B cell (primary cell): ENCODE results near the gene SYT13. TPM values are rescaled to one million over a fixed set of nuclear protein-coding genes. Genes with fewer than 3 reads are reported as not detected.

Source experiments
- ATAC-seq: fragments of 200-7000 bp; cut with Tn5 transposase; one replicate; pipeline ENCODE4 v1.10.0; 2021; ENCODE audit warnings: low read depth, mild to moderate bottlenecking, moderate number of reproducible peaks, moderate library complexity
- CTCF ChIA-PET: fragments of 350-600 bp; sonication (Branson Sonifier 250); formaldehyde crosslinking; loops from one replicate; lab custom pipeline; 2021; ENCODE audit warnings: antibody characterized with exemption, inconsistent platforms; lab: Charles Lee
- POLR2A ChIA-PET: fragments of 350-600 bp; sonication (Branson Sonifier 250); formaldehyde crosslinking; loops from one replicate; lab custom pipeline; 2021; ENCODE audit warnings: antibody characterized with exemption; lab: Charles Lee
- DNase-seq: peaks from one replicate; pipeline ENCODE4 v3.0.0; 2013
- H2AFZ ChIP-seq: 2 replicates; pipeline ENCODE4 v1.6.1; 2012; ENCODE audit warnings: mild to moderate bottlenecking, low read depth, low read length; ENCODE audit not compliant: insufficient read depth, poor library complexity, severe bottlenecking
- H3K27ac ChIP-seq, 2 donors: 1 replicate in 1 of 2; 2 replicates in 1 of 2; pipeline ENCODE4 v1.5.1; 2012 to 2013; ENCODE audit warnings: low read length in 2 of 2, mild to moderate bottlenecking in 2 of 2, moderate library complexity in 1 of 2
- H3K27me3 ChIP-seq, 4 experiments: fragments of 200-600 bp in 1 of 4; sonication (generic) in 1 of 4; replicated peaks in 1 of 4; 1 replicate in 2 of 4; 2 replicates in 2 of 4; pipeline versions ENCODE4 v1.6.1 to v1.7.0; 2013 to 2016; ENCODE audit warnings: low read length in 3 of 4, mild to moderate bottlenecking in 2 of 4, mixed read lengths in 1 of 4, moderate library complexity in 1 of 4; ENCODE audit not compliant: insufficient read depth in 4 of 4, control insufficient read depth in 3 of 4; ENCODE audit errors: control extremely low read depth in 1 of 4
- H3K36me3 ChIP-seq, 2 experiments: replicated peaks in 1 of 2; 1 replicate in 1 of 2; 2 replicates in 1 of 2; pipeline versions ENCODE4 v1.6.1 to v1.7.1; 2013; ENCODE audit warnings: low read length in 1 of 2; ENCODE audit not compliant: insufficient read depth in 2 of 2, control insufficient read depth in 1 of 2; ENCODE audit errors: control extremely low read depth in 1 of 2, extremely low read depth in 1 of 2
- H3K4me1 ChIP-seq, 2 donors: fragments of 200-600 bp in 1 of 2; sonication (generic) in 1 of 2; 1 replicate in 1 of 2; 2 replicates in 1 of 2; pipeline versions ENCODE4 v1.5.1 to v1.6.1; 2013 to 2017; ENCODE audit warnings: low read length in 2 of 2; ENCODE audit not compliant: control insufficient read depth in 2 of 2, insufficient read depth in 2 of 2
- H3K4me2 ChIP-seq: replicated peaks from 2 replicates; pipeline ENCODE3; 2012; ENCODE audit warnings: mild to moderate bottlenecking, low read depth, low read length; ENCODE audit not compliant: poor library complexity, severe bottlenecking
- H3K4me3 ChIP-seq, 5 experiments: fragments of 200-600 bp in 1 of 5; sonication (generic) in 1 of 5; 1 replicate in 3 of 5; 2 replicates in 2 of 5; pipeline versions ENCODE4 v1.5.1 to v1.7.0; 2011 to 2016; ENCODE audit warnings: low read length in 4 of 5, mild to moderate bottlenecking in 4 of 5, low read depth in 2 of 5, control low read depth in 1 of 5, moderate library complexity in 1 of 5; ENCODE audit not compliant: insufficient read depth in 1 of 5; ENCODE audit errors: control extremely low read depth in 1 of 5, extremely low read depth in 1 of 5
- H3K79me2 ChIP-seq: fragments of 200-600 bp; sonication (generic); one replicate; pipeline ENCODE4 v1.6.0; 2016; ENCODE audit warnings: low read length; ENCODE audit not compliant: control insufficient read depth, insufficient read depth
- H3K9ac ChIP-seq: fragments of 200-600 bp; sonication (generic); 2 replicates; pipeline ENCODE4 v1.6.1; 2017; ENCODE audit warnings: mild to moderate bottlenecking, low read length, moderate library complexity
- H3K9me3 ChIP-seq, 3 donors: one replicate each; pipeline versions ENCODE4 v1.6.1 to v1.7.1; 2013; ENCODE audit warnings: low read length in 2 of 3; ENCODE audit not compliant: control insufficient read depth in 2 of 3, insufficient read depth in 1 of 3; ENCODE audit errors: control extremely low read depth in 1 of 3
- H4K20me1 ChIP-seq: 2 replicates; pipeline ENCODE4 v1.6.0; 2012; ENCODE audit warnings: mild to moderate bottlenecking, low read length; ENCODE audit not compliant: insufficient read depth, control insufficient read depth, poor library complexity, severe bottlenecking
- H3K27ac Mint-ChIP-seq: one replicate; pipeline ENCODE4 v1.8.0; 2021; ENCODE audit warnings: mixed read lengths
- H3K27me3 Mint-ChIP-seq: one replicate; pipeline ENCODE4 v1.8.0; 2021; ENCODE audit warnings: mixed read lengths
- H3K4me1 Mint-ChIP-seq: one replicate; pipeline ENCODE4 v1.8.0; 2021; ENCODE audit warnings: mixed read lengths
- H3K4me3 Mint-ChIP-seq: one replicate; pipeline ENCODE4 v1.8.0; 2021; ENCODE audit warnings: mixed read lengths
- H3K9me3 Mint-ChIP-seq: one replicate; pipeline ENCODE4 v1.8.0; 2022; ENCODE audit warnings: mixed read lengths; ENCODE audit not compliant: insufficient read depth
- EZH2 ChIP-seq: IDR thresholded peaks from 2 replicates; pipeline ENCODE4 v1.6.1; 2012; ENCODE audit warnings: borderline replicate concordance, low read depth, mild to moderate bottlenecking, moderate library complexity, low read length; ENCODE audit not compliant: insufficient read depth, poor library complexity, severe bottlenecking
- WGBS: methylation state at CpG from one replicate; pipeline ENCODE4 v1.1.5; 2013; ENCODE audit warnings: missing lambda C conversion rate; ENCODE audit not compliant: insufficient coverage; 5-methylcytosine and 5-hydroxymethylcytosine counted together
- intact Hi-C: fragments of 100-400 bp; cut with micrococcal nuclease; formaldehyde crosslinking; loops from one replicate; pipeline ENCODE4 v1.10.0; 2022
- polyA plus RNA-seq: library from polyadenylated mRNA; depleted of rRNA; stranded (reverse); fragments of >200 nt; gene quantifications from 2 replicates; pipeline ENCODE4 v1.2.3, GENCODE V29; 2012
- total RNA-seq, 2 donors: library from RNA; stranded (reverse); fragments of 120-200 nt in 1 of 2; gene quantifications; 1 replicate in 1 of 2; 2 replicates in 1 of 2; pipeline versions ENCODE4 v1.2.3 to v1.2.4, GENCODE V29; 2013 to 2022
- TF ChIP-seq, protein P1 (sequence below): fragments of 200-600 bp; IDR thresholded peaks from one replicate; pipeline ENCODE4 v1.8.0; 2022; ENCODE audit warnings: antibody characterized with exemption, mild to moderate bottlenecking

The SYT13 gene
- total and polyA plus RNA-seq, 2 donors (not counting 1 experiment from before 2014, with no cell fraction given), result not detected

DNA sequence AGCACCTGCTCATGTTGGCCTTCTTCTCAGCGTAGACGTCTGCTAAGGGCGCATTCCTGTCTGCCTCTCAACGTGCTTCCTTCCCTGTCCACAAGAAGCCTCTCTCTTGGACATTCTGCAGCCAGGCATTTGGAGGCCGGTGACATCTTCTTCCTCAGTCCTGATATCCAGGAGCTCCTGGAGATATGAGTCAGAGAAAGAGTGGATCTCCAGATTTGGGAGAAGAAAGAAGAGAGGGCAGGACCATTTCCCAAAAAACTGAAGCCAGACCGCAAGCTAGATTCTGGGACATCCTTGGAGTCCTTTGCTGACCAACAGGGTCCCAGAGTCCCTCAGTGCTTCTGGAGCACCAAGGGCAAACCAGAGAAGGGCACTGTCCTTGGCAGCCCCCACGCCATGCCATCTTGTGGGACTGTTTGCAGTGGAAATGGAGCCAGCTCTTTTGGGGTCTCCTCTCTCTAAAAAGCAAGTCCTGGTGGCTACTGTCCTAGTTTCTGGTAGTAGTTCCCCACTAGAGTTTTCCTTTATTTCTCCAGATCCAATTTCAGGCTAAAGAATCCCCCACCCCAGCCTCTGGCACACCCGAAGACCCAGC, 36.1 kb upstream of the SYT13 start:
- Histone ChIP-seq H4K20me1 (no peaks in the 10 kb centered on the region), H3K9ac (no peak overlapping the region), H3K4me3 (no peak overlapping the region), H3K4me1 (no peaks in the 10 kb centered on the region), H3K36me3 (no peaks in the 10 kb centered on the region), H3K27me3 (peaks cover 0 to 19% (median 2%) of the 10 kb centered on the region in 4 experiments), H3K4me2 (no peak overlapping the region), H3K9me3 (peaks cover 0 to 4% (median 1%) of the 10 kb centered on the region in 3 donors), H3K79me2 (no peaks in the 10 kb centered on the region), H2AFZ (no peak overlapping the region), H3K27ac (no peak overlapping the region)
- no peak overlapping the region for H3K4me3 Mint-ChIP-seq
- ChIA-PET POLR2A (no interaction called here), CTCF (no interaction called here)
- no peaks in the 10 kb centered on the region for H3K4me1 Mint-ChIP-seq
- H3K27ac Mint-ChIP-seq, result no peak overlapping the region
- TF ChIP-seq EZH2, result no peak
- intact Hi-C loops, result no loop called here
- no peak for DNase-seq
- ATAC-seq, result no peak
- WGBS, result 63% methylated on average over 7 of the region's 8 CpGs
- H3K27me3 Mint-ChIP-seq, result peaks cover 53% of the 10 kb centered on the region
- H3K9me3 Mint-ChIP-seq, result peaks cover 4% of the 10 kb centered on the region

DNA sequence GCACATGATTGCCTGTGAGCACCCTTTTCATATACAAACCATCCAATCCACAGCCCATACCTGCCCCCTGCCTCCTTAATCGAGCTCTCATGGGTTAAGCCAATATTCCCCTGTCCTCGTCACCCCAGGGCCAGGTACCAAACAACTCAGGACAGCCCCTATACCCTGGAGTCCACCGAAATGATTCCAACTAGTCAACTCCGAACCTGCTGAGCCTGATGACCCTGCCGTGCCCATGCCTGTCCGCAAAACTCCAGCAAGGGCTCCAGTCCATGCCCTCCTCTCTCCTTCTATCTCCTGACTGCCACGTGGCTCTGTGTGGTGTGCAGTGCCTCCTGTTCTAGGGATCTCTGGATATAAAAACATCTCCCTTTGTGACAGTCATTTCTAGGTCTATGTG, 35.5 kb upstream of the SYT13 start:
- no peak for DNase-seq

More for the DNA sequence above, 35.5 kb upstream of the SYT13 start:
- peaks cover 47% of the 10 kb centered on the region for H3K27me3 Mint-ChIP-seq
- Histone ChIP-seq H3K79me2 (no peaks in the 10 kb centered on the region), H3K9ac (no peak overlapping the region), H2AFZ (no peak overlapping the region), H3K4me2 (no peak overlapping the region), H3K4me1 (no peaks in the 10 kb centered on the region), H3K9me3 (peaks cover 0 to 1% (median 0%) of the 10 kb centered on the region in 3 donors), H3K4me3 (no peak overlapping the region), H3K27me3 (peaks cover 0 to 19% (median 1%) of the 10 kb centered on the region in 4 experiments), H3K27ac (no peak overlapping the region), H4K20me1 (no peaks in the 10 kb centered on the region), H3K36me3 (no peaks in the 10 kb centered on the region)
- intact Hi-C loops, result no loop called here
- ChIA-PET POLR2A (no interaction called here), CTCF (no interaction called here)
- H3K9me3 Mint-ChIP-seq, result no peaks in the 10 kb centered on the region
- no peak for ATAC-seq
- no peak overlapping the region for H3K4me3 Mint-ChIP-seq
- WGBS, result 77% methylated on average over 7 of the region's 7 CpGs
- no peak for TF ChIP-seq EZH2
- TF ChIP-seq, protein P1, sequence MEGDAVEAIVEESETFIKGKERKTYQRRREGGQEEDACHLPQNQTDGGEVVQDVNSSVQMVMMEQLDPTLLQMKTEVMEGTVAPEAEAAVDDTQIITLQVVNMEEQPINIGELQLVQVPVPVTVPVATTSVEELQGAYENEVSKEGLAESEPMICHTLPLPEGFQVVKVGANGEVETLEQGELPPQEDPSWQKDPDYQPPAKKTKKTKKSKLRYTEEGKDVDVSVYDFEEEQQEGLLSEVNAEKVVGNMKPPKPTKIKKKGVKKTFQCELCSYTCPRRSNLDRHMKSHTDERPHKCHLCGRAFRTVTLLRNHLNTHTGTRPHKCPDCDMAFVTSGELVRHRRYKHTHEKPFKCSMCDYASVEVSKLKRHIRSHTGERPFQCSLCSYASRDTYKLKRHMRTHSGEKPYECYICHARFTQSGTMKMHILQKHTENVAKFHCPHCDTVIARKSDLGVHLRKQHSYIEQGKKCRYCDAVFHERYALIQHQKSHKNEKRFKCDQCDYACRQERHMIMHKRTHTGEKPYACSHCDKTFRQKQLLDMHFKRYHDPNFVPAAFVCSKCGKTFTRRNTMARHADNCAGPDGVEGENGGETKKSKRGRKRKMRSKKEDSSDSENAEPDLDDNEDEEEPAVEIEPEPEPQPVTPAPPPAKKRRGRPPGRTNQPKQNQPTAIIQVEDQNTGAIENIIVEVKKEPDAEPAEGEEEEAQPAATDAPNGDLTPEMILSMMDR, result no peak
- no peak overlapping the region for H3K27ac Mint-ChIP-seq
- no peaks in the 10 kb centered on the region for H3K4me1 Mint-ChIP-seq
